NCI-H1092 treated with DMSO at 0.1 percent for 48 hours (cell line): ENCODE data around the gene TEC.
"Not testable (repeated sequence)": the region's sequence is repeated elsewhere in the genome, so short reads cannot be mapped to it uniquely, and the experiment has no call there.

Experiments
- DNase-seq: peaks from one replicate; lab custom pipeline; 2025; lab: John Stamatoyannopoulos, UW

Gene TEC

DNA sequence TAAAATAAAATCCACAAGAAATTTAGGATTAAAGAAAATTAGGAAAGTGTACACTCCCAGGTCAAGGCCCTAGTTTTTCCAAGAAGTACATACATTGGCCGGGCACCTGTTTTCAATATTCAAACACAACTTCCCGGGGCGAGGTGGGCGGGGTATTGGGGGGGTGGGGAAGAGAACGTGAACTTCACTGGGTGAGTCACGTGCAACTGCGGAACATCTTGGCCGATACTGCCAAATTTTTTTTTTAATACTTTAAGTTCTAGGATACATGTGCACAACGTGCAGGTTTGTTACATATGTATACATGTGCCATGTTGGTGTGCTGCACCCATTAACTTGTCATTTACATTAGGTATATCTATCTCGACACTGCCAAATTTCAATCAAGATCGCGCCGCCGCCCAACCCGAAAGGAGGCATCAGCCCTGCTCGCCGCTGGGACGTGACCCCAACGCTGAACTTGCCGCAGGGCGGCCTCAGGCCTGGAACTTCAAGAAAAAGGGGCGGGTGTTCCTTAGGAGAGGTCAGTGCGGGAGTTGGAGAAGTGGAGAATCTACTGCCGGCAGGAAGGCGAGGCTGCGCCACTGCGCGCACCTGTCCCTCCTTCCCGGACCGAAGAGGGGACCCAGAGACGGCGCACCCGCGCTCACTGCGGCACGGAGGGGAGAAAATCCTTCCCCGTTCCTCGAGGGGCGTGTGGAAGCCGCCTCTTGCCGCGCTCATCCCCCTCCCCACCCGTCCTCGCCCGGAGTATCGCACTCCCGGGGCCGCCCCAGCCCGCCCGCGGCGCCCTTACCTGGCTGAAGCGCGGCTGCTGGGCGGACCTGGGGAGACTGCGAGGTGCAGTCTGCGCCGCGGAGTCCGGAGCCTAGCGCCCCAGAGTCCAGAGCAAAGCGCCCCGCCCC, at the start of gene TEC:
Gene TEC, minus strand, starts transcription at position 883 of the 905 bp plus-strand sequence. CDS start 41,224 bp downstream, outside the sequence.
- no peak for DNase-seq

DNA sequence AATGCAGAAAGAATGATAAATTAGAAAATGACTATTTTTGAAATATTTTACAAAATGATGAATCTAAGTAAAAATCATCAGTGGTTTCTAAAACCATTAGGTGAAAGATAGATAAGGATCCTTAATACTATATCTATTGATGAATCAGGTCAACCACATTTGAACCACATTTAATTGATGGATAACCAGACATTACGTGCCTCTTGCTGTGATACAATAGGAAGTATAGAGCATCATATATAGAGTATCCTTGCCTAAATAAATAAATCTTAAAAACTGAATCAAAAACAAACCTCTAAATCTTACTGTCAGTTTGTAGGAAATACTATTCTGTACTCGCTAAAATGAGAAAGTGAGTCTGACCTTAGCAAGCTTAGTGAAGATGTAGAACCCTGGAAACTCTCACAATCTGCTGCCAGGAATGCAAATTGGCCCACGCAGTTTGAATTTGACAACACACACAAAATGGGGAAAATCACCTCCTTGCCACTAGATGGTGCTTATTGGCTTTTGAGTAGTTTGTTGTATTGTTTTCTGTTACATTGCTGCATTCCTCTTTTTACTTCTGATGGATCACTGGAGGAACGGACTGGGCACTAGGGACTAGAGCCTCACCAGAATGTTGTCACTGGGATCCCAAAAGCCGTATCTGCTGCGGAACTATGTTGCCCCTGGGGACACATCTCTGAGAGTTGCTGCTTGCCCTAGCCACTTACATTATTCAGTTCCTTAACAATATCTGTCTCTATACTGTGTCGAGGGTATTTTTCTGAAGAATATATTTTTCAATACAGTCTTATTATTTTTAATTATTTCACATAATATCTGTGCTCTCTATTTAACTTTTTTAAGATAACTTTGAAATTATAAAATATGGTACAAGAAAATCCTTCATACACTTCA, 46.3 kb upstream of the TEC start:
- DNase-seq = peak; percentile 56

DNA sequence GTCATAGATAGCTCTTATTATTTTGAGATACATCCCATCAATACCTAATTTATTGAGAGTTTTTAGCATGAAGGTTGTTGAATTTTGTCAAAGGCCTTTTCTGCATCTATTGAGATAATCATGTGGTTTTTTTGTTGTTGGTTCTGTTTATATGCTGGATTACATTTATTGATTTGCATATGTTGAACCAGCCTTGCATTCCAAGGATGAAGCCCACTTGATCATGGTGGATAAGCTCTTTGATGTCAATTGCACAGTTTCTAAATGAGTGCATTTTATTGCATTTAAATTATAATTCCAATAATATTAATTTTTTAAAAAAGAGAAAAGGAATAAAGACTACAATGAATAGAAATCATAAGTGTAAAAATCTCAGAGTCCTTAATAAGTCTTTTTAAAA, 45.1 kb upstream of the TEC start:
- not testable (repeated sequence) for DNase-seq

DNA sequence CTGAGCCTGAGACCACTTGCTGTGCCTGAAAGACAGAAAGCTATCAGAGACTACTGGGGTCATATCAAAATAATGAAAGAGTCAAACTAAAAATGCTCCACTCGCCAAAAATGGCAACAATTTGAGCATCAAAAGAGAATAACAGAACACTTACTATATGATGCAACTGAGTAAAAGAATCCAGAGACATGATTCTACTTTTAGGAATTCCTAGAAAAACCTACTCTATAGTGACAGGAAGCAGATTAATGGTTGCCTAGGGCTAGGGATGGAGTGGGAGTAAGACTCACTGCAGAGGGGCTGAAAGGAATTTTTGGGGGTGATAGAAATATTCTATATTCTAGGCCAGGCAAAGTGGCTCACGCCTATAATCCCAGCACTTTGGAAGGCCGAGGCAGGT, 42.3 kb upstream of the TEC start:
- no peak for DNase-seq

DNA sequence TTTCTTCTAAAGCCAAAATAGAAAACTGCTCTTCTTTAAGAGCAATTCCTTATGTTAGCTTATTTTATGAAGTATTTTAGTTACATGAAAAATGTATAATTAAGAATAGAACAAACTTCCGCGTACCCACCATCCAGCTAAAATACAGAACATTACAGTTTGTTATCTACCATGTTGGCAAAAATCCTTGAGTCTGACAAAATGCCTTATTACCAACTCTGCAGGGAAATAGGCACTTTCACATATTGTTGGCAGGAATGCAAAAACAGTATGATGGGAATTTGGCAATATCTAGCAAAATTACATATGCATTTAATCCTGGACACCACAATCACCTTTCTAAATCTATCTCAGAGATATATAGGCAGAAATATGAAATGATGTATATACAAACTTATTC, 39.3 kb upstream of the TEC start:
- no peak for DNase-seq

DNA sequence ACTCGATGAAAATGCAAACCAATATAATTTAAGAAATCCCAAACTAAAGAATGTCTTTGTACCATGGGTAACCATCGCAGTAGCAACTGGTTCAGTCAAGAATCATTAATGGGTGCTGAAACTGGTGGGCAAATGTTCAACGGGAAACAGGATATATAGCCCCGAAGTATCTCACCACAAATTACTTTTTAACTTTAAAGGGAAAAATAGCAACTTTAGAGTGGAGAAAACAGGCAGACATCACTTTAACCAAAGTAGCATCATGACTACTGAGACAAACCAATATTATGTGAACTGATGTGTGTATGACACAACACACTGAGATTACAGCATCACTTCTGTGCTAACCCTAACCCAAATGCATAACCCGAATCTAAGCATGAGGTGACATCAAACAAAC, 37.9 kb upstream of the TEC start:
- no peak for DNase-seq

DNA sequence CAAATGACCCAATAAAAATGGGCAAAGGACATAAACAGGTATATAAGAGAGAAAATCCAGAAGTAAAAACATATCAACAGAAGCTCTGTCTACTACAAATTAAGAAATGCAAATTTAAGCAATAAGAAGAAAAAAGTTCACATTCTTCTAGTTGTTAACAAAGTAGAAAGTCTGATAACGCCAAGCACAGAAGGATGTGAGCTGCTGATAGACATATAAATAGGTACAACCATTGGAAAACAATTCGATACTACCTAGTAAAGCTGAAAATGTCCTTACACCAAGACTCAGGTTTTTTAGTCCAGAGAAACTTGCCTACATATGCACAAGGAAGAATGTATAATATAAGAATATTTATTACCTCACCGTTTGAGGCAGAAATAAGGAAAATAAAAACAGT, 35.9 kb upstream of the TEC start:
- DNase-seq = no peak

DNA sequence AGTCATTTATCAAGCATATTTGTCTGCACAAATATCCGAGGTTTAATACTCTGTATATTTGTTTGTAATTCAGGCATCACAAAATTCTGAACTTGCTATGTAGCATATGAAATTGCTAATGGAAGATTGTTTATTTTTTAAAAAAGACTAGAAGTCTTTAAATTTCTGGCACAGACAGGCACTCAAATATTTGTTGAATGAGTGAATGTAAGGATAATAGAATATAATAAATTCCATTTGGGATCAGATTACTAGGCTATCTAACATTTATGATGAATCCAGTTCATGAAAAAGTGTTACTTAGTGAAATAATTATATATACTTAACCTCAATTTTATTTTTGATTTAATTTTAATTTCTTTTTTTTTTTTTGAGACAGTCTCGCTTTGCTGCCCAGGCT, 30.4 kb upstream of the TEC start:
- DNase-seq = no peak

DNA sequence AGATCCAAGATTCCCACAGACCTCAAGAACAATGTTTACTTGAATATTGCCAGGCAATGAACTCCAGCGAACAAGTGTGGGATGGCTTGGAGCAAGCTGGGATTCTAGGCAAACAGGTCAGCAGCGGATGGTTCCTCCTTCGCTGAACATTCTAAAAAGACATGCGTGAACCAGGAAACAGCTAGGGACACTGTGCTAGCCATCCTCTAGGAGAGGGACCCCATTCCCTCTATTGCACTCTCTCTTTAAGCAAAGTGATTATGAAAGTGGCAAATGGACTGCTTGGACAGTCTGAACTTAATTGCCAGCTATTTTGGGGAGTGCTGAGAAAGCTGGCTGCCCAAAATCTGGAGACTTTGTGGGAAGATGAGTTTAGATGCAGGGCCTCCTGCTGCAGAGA, 29.9 kb upstream of the TEC start:
- DNase-seq = no peak

DNA sequence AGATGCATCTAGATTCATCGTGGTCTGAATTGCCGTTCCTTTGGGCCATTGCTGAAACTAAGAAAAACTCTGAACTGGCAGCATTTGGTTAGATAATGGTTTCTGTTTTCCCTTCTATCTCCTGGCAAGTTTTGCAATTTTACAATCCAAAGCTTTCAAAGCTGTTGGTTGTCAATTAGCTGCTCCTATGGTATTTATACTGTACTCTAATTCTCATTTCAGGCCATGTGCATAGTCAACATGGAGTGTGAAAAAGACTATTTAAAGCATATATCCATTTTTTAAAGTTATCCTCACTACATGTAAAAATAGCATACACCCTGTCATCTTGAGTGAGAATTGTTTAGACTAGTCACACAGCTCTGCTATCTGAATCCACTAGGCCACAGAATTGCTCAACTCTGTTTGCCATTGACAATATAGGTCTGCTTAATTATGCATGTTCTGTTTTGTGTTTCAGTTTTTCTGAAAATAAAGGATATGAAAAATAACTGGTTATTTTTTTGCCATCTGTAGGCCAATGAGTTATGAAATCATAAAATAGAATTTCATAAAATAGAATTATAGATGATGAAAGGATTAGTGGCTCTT, 27.7 kb upstream of the TEC start:
- DNase-seq = no peak

DNA sequence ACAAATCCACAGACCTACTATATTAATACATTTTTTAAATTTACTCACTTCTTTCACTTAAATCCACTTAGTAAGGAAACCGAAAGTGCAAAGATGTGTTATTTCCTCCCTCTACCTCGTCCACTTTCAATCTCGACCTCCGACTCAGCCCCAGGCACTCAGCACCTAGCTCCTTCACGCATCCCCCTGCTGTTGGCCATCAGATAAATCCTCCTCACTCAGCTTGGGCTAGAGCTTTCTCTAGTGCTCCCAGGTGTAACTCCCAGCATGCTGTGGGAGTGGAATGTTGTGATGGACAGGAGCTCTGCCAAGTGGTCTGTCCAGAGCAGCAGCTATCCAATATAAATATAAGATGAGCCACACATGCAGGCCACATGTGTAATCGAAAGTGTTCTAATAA, 26.7 kb upstream of the TEC start:
- DNase-seq = no peak

DNA sequence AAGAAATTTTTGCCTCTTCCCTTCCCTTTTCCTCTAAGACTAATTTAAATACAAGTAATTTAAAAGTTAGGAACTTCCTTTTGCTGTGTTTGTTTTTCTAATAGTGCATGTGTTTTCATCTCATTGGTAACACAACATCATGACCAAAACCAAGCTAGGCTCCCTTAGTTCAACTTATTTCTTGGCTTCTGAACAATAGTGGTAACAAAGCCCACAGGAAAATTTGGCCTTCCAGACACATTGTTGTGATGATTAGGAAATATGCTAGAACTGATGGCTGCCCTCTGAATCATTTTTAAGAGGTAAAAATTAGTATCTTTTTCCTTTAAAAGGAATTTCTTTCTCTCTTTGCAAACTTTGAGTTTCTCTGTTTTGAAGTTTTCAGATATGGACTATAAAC, 25.5 kb upstream of the TEC start:
- no peak for DNase-seq

DNA sequence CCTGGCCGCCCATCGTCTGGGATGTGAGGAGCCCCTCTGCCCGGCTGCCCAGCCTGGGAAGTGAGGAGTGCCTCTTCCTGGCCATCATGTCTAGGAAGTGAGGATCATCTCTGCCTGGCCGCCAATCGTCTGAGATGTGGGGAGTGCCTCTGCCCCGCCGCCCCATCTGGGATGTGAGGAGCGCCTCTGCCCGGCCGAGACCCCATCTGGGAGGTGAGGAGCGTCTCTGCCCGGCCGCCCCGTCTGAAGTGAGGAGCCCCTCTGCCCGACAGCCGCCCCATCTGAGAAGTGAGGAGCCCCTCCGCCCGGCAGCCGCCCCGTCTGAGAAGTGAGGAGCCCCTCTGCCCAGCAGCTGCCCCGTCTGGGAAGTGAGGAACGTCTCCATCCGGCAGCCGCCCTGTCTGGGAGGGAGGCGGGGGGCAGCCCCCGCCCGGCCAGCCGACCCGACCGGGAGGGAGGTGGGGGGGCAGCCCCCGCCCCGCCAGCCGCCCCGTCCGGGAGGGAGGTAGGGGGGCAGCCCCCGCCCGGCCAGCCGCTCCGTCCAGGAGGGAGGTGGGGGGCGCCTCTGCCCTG, 22.7 kb upstream of the TEC start:
- not testable (repeated sequence) for DNase-seq

DNA sequence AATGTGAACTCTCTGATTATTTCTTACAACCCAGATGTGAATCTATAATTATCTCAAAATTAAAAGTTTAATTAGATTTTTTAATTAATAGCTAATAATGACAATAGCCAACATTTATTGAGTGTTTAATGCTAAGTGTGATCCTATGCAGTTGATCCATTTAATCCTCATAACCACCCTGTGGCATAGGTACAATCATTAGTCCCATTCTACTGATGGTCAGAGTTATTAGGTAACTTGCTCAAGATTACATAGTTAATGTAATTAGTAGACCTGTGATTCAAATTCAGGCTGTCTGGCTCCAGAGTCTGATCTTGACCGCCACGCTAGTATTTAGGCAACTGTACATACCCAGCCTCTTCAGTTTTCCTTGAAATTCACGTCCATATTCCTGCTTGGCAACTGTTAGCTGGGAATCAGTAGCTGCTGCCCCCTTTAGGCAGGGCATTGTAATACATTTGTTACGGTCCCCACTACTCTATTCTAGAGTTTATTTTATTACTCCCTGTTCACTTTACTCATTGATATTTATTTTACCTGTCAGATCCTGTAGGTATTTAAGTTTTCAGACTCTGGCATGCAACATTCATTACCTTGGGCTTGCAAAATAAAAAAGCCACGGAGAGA, 20.6 kb upstream of the TEC start:
- DNase-seq = no peak

DNA sequence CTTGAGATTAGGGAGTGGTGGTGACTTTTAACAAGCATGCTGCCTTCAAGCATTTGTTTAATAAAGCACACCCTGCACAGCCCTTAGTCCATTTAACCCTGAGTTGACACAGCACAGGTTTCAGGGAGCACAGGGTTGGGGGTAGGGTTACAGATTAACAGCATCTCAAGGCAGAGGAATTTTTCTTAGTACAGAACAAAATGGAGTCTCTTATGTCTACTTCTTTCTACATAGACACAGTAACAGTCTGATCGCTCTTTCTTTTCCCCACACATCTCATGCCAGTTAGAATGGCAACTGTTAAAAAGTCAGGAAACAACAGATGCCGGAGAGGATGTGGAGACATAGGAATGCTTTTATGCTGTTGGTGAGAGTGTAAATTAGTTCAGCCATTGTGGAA, 16.4 kb upstream of the TEC start:
- not testable (repeated sequence) for DNase-seq

DNA sequence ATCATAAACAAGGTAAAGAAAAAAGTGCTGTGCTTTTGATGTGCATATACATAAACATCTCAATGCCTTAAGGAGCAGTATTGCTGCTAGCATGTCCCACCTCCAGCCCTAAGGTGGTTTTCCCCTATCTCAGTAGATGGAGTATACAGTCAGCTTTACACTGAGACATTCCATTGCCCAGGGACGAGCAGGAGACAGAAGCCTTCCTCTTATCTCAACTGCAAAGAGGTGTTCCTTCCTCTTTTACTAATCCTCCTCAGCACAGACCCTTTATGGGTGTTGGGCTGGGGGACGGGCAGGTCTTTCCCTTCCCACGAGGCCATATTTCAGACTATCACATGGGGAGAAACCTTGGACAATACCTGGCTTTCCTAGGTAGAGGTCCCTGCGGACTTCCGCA, 16.0 kb upstream of the TEC start:
- not testable (repeated sequence) for DNase-seq

DNA sequence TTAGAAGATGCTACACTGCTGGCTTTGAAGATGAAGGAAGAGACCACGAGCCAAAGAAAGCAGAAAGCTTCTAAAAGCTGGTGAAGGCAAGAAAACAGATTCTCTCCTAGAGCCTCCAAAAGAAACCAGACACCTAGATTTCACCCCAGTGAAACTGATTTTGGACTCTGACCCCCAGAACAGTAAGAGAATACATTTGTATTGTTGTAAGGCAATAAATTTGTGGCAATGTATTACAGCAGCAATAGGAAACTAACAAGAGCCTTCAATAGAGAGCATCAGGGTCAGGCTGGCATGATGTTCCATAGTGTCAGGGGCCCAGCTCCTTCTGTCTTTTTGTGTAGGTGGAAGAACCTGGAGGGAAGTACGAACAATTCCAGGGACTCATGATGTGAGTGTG, 6.0 kb upstream of the TEC start:
- no peak for DNase-seq

DNA sequence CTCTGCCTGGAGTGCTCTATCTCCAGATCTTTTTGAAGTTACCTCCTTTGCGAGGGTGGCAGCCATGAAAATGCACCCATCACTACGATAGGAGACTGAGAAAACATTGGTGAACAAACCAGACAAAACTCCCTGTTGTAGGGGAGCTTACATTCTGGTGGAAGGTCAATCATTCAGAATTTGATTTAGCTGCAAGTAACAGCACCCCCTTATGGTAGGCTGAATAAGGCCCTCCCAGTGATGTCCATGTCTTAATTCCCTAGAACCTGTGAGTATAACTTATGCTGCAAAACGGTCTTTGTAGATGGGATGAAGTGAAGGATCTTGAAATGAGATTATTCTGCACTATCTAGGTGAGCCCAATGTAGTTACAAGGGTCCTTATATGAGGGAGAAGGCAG, 5.6 kb upstream of the TEC start:
- peak; percentile 26 for DNase-seq

DNA sequence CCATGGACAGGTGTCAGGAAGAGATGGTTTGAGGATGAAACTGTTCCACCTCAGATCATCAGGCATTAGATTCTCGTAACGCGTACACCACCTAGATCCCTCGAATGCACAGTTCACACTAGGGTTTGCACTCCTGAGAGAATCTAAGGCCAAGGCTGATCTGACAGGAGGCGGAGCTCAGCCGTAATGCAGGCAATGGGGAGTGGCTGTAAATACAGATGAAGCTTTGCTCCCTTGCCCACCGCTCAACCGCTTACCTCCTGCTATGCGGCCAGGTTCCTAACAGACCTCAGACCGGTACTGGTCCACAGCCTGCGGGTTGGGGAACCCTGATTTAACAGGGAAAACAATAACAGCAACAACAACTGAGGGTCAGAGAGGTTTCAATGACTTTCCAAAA, 2.0 kb upstream of the TEC start:
- DNase-seq = no peak

DNA sequence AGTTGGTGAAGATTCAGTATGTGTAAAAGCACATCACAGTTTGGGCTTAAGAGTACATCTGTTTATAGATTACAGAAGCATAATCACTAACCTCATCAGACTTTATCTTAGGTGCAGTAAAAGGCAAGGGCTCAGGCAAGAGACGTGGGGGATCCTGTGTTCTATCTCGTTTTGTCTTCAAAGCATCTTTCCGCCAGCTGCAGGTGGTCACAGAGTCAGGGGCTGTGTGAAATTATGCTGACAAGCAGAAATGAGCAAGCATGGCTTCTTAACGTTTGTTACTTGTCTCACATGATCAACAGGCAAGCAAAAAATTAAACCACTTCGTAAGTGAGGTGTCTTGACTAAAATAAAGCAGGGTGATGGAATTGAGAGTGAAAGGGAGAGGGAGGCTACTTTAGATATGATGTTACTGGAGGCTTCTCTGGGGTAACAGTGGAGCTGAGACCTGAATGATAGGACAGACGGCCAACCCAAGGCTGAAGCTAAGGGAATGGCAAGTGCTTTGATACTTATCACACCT, 1.4 kb upstream of the TEC start:
- DNase-seq = no peak

DNA sequence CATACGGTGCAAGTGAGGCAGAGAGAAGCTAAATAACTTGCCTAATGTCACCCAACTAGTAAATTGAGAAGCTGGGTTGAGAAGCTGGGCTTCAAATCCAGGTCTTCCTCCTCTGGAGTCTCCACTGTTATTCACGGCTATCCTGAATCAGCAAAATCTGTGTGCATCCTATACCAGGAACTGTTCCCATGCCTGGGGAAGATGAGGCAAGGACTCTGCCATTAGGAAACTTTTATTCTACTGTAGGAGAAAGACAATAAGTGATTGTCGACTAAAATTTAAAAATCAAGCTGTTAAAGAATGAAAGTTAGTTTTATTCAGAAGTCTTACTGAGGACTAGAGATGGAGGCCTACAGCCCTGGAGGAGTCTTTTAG, 872 bp upstream of the TEC start:
- DNase-seq = no peak
